Activated T-helper 1 cell treated with anti-CD3 and anti-CD28 coated beads, Interleukin-12 subunit alpha, Interleukin-12 subunit beta, Interleukin-2, Interleukin-4 antibody, amounts not matched to agents 30 ng/mL and 10 ng/mL and 1 ng/mL, durations not matched to agents 14 hours and 24 hours and 36 hours (primary cell): ENCODE measurements around the gene LRRC42. TPM values are rescaled to one million over a fixed set of nuclear protein-coding genes. Genes with fewer than 3 reads are reported as not detected.

Experiments used
- DNase-seq: peaks from one replicate; pipeline ENCODE4 v3.0.0; 2021; ENCODE audit warnings: low spot score
- H3K27ac Mint-ChIP-seq: one replicate; pipeline ENCODE4 v1.8.0; 2021; ENCODE audit warnings: mild to moderate bottlenecking, mixed read lengths
- H3K27me3 Mint-ChIP-seq: one replicate; pipeline ENCODE4 v1.8.0; 2022; ENCODE audit warnings: mild to moderate bottlenecking, moderate library complexity, mixed read lengths; ENCODE audit not compliant: insufficient read depth
- H3K36me3 Mint-ChIP-seq: one replicate; pipeline ENCODE4 v1.8.0; 2021; ENCODE audit warnings: low read depth, mixed read lengths
- H3K4me1 Mint-ChIP-seq: one replicate; pipeline ENCODE4 v1.8.0; 2021; ENCODE audit warnings: low read depth, mixed read lengths
- H3K4me3 Mint-ChIP-seq: one replicate; pipeline ENCODE4 v1.8.0; 2021; ENCODE audit warnings: mild to moderate bottlenecking, moderate library complexity, mixed read lengths
- H3K9me3 Mint-ChIP-seq: one replicate; pipeline ENCODE4 v1.8.0; 2021; ENCODE audit warnings: mixed read lengths
- intact Hi-C: fragments of 100-400 bp; cut with micrococcal nuclease; formaldehyde crosslinking; loops from one replicate; pipeline ENCODE4 v1.15.1; 2024
- total RNA-seq: library from RNA; stranded (reverse); gene quantifications from 2 replicates; pipeline ENCODE4 v1.2.3, GENCODE V29; 2022

Gene LRRC42
- total RNA-seq, 1 donor from 2014 or later, result 32.8 TPM

- peak overlapping the region; percentile 90 for H3K4me3 Mint-ChIP-seq
- H3K9me3 Mint-ChIP-seq, result no peaks in the 10 kb centered on the region
- intact Hi-C loops, result loop anchor here (1.0 to 10.0 kb wide), 12 partner anchors 14 to 1890 kb away; partner anchors contain the start of genes BTF3L4, CC2D1B, CYB5RL and LRP8
- peaks cover 64% of the 10 kb centered on the region for H3K4me1 Mint-ChIP-seq
- H3K36me3 Mint-ChIP-seq, result peaks cover 18% of the 10 kb centered on the region
- DNase-seq, result no peak
- no peaks in the 10 kb centered on the region for H3K27me3 Mint-ChIP-seq
- H3K27ac Mint-ChIP-seq, result peak overlapping the region; percentile 83
Observed at GRCh38 chr1:53945183-53945432, 1.0 kb upstream of the LRRC42 start.

- H3K27me3 Mint-ChIP-seq, result no peaks in the 10 kb centered on the region
- H3K27ac Mint-ChIP-seq, result peak within 1 kb of the TSS; percentile 89
- peak within 1 kb of the TSS; percentile 90 for H3K4me3 Mint-ChIP-seq
- intact Hi-C loops, result loop anchor here (1.0 to 10.0 kb wide), 17 partner anchors 14 to 1891 kb away; partner anchors contain the start of genes BTF3L4, CC2D1B, CPT2 and CYB5RL
- H3K4me1 Mint-ChIP-seq, result peaks cover 61% of the 10 kb centered on the region
- peak; percentile 95 for DNase-seq
- no peaks in the 10 kb centered on the region for H3K9me3 Mint-ChIP-seq
- peaks cover 17% of the 10 kb centered on the region for H3K36me3 Mint-ChIP-seq
Observed at GRCh38 chr1:53945433-53946251, 508 bp upstream of the LRRC42 start, which contains the start of gene IFT25. Gene IFT25, minus strand, starts transcription at chr1:53945699. Its CDS starts 5,617 bp downstream, at chr1:53940082.

- peak overlapping the region; percentile 83 for H3K4me3 Mint-ChIP-seq
- intact Hi-C loops, result loop anchor here (2.0 to 10.0 kb wide), 7 partner anchors 183 to 1893 kb away; partner anchors contain the start of genes BTF3L4, CC2D1B, CPT2 and DHCR24
- peaks cover 59% of the 10 kb centered on the region for H3K4me1 Mint-ChIP-seq
- H3K9me3 Mint-ChIP-seq, result no peaks in the 10 kb centered on the region
- peaks cover 20% of the 10 kb centered on the region for H3K36me3 Mint-ChIP-seq
- peak overlapping the region; percentile 89 for H3K27ac Mint-ChIP-seq
- DNase-seq, result no peak
- H3K27me3 Mint-ChIP-seq, result no peaks in the 10 kb centered on the region
Observed at GRCh38 chr1:53947172-53947907, 1.2 kb downstream of the LRRC42 start.

- Mint-ChIP-seq H3K27ac (no peak overlapping the region), H3K36me3 (peaks cover 19% of the 10 kb centered on the region), H3K9me3 (no peaks in the 10 kb centered on the region), H3K4me1 (peaks cover 50% of the 10 kb centered on the region), H3K27me3 (no peaks in the 10 kb centered on the region), H3K4me3 (no peak overlapping the region)
- intact Hi-C loops, result loop anchor here (5.0 to 10.0 kb wide), 5 partner anchors 183 to 1893 kb away; partner anchors contain the start of genes BTF3L4, CC2D1B, LRP8 and SSBP3
- no peak for DNase-seq
Observed at GRCh38 chr1:53948291-53948690, 2.1 kb downstream of the LRRC42 start.

- peaks cover 45% of the 10 kb centered on the region for H3K4me1 Mint-ChIP-seq
- intact Hi-C loops, result loop anchor here (1.0 to 10.0 kb wide), 7 partner anchors 71 to 1895 kb away; partner anchors contain the start of genes BTF3L4, CC2D1B, LRP8 and SSBP3
- H3K27ac Mint-ChIP-seq, result no peak overlapping the region
- H3K27me3 Mint-ChIP-seq, result no peaks in the 10 kb centered on the region
- DNase-seq, result no peak
- no peak overlapping the region for H3K4me3 Mint-ChIP-seq
- H3K36me3 Mint-ChIP-seq, result peaks cover 13% of the 10 kb centered on the region
- H3K9me3 Mint-ChIP-seq, result no peaks in the 10 kb centered on the region
Observed at GRCh38 chr1:53949023-53949990, 3.2 kb downstream of the LRRC42 start.

GRCh38 chr1:53951697-53952096 lies 5.5 kb downstream of the LRRC42 start:
- Mint-ChIP-seq H3K27ac (no peak overlapping the region), H3K36me3 (peaks cover 11% of the 10 kb centered on the region), H3K4me3 (no peak overlapping the region), H3K9me3 (no peaks in the 10 kb centered on the region), H3K27me3 (no peaks in the 10 kb centered on the region), H3K4me1 (peaks cover 43% of the 10 kb centered on the region)
- intact Hi-C loops, result no loop called here
- DNase-seq, result no peak

GRCh38 chr1:53954128-53954527 lies 8.0 kb downstream of the LRRC42 start:
- Mint-ChIP-seq H3K4me1 (peaks cover 29% of the 10 kb centered on the region), H3K27me3 (no peaks in the 10 kb centered on the region), H3K9me3 (no peaks in the 10 kb centered on the region), H3K27ac (no peak overlapping the region), H3K4me3 (no peak overlapping the region), H3K36me3 (peaks cover 12% of the 10 kb centered on the region)
- no peak for DNase-seq
- intact Hi-C loops, result no loop called here

GRCh38 chr1:53956308-53957168 lies 10.4 kb downstream of the LRRC42 start:
- DNase-seq, result no peak
- H3K4me1 Mint-ChIP-seq, result peaks cover 20% of the 10 kb centered on the region
- H3K9me3 Mint-ChIP-seq, result no peaks in the 10 kb centered on the region
- H3K27ac Mint-ChIP-seq, result no peak overlapping the region
- no peak overlapping the region for H3K4me3 Mint-ChIP-seq
- H3K27me3 Mint-ChIP-seq, result no peaks in the 10 kb centered on the region
- peaks cover 19% of the 10 kb centered on the region for H3K36me3 Mint-ChIP-seq
- intact Hi-C loops, result no loop called here

GRCh38 chr1:53957194-53957818 lies 11.2 kb downstream of the LRRC42 start:
- intact Hi-C loops, result no loop called here

GRCh38 chr1:53959664-53960250 lies 13.6 kb downstream of the LRRC42 start:
- H3K27me3 Mint-ChIP-seq, result no peaks in the 10 kb centered on the region
- H3K9me3 Mint-ChIP-seq, result no peaks in the 10 kb centered on the region
- no peak overlapping the region for H3K4me3 Mint-ChIP-seq
- DNase-seq, result no peak
- intact Hi-C loops, result loop anchor here (1.0 kb wide), 4 partner anchors 14 to 121 kb away; partner anchors contain the start of genes IFT25 and NDC1
- H3K4me1 Mint-ChIP-seq, result peaks cover 13% of the 10 kb centered on the region
- H3K27ac Mint-ChIP-seq, result no peak overlapping the region
- peaks cover 23% of the 10 kb centered on the region for H3K36me3 Mint-ChIP-seq

More at GRCh38 chr1:53957194-53957818, 11.2 kb downstream of the LRRC42 start:
- no peak overlapping the region for H3K4me3 Mint-ChIP-seq
- H3K27ac Mint-ChIP-seq, result no peak overlapping the region
- H3K4me1 Mint-ChIP-seq, result peaks cover 20% of the 10 kb centered on the region
- no peaks in the 10 kb centered on the region for H3K27me3 Mint-ChIP-seq
- peaks cover 22% of the 10 kb centered on the region for H3K36me3 Mint-ChIP-seq
- no peaks in the 10 kb centered on the region for H3K9me3 Mint-ChIP-seq
- DNase-seq, result no peak

GRCh38 chr1:53962395-53962794 lies 16.2 kb downstream of the LRRC42 start:
- Mint-ChIP-seq H3K36me3 (peaks cover 30% of the 10 kb centered on the region), H3K9me3 (no peaks in the 10 kb centered on the region)

More at GRCh38 chr1:53962395-53962794, 16.2 kb downstream of the LRRC42 start:
- Mint-ChIP-seq H3K4me1 (peaks cover 1% of the 10 kb centered on the region), H3K4me3 (no peak overlapping the region), H3K27ac (no peak overlapping the region), H3K27me3 (no peaks in the 10 kb centered on the region)
- intact Hi-C loops, result no loop called here
- no peak for DNase-seq
